HG02973 (cell line): ENCODE results near the gene MYMK.

Experiments used
- ATAC-seq: cut with Tn5 transposase; IDR thresholded peaks from one replicate; pipeline ENCODE4 v1.9.1; 2021; ENCODE audit warnings: moderate library complexity; ENCODE audit not compliant: unreplicated experiment

MYMK gene

DNA sequence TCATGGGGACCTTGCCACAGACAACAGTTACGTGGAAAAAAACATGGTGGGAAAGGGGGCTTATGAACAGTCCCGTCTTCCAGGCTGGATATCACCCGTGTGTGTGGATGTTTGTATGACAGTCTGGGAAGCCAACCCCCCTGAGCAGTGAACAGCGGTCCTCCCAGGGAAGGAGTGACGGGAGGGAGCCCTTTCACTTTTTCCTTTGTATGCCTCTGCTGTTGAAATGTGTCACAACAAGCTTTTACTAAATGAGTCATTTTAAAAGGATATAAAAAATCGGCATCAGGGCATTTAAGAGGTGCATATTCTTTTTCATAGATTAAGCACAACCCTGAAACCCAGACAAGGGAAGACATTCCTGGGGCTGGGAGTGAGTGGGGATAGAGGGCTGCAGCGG is 5.1 kb downstream of the MYMK start:
- no peak for ATAC-seq

DNA sequence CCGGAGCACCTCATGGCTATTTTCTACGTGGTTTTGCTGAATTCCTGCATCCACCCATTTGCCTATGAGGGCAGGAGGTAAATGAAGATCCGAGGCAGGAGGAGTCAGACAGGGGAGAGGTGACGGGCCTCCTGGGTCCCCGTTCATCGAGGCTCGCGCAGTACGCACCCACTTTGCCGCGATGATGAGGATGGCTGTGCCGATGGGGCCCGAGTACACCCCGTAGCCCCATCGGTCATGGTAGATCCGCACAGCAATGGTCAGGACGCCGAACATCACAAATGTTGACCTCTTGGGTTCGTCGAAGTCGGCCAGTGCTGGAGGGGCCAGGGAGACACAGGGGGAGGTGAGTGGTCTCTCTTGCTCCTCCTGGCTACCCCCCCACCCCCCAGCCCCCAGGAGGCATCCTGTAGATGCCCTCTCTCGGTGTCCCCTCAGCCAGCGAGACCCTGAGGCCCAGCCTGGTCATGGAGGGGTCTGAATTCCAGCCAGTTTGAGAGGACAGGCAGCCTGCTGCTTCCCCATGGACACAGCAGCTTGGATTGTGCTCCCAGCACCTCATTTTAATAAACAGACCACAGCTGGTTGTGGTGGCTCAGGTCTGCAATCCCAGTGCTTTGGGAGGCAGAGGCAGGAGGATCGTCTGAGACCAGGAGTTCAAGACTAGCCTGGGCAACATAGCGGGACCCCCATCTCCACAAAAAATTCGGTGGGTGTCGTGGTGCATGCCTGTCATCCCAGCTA is 5.9 kb downstream of the MYMK start:
- ATAC-seq, result no peak

DNA sequence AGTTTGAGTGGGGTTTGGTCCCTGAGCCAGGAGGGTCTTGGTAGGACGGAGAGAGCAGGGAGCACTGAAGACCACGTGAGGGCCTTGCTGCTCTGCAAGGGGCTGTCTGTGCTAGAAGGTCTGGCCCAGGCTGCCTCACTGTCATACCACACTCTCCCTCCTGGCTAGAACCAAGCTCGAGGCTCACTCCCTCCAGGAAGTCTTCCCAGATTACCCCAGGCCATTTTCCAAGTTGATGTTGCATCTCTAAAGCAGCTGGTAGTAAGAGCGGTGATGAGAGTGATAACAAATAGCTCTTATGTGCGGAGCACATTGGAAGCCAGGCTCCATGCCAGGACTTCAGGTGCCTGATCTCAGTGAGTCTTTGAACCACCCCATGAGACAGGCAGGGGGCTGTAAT is 6.6 kb downstream of the MYMK start:
- ATAC-seq, result no peak

DNA sequence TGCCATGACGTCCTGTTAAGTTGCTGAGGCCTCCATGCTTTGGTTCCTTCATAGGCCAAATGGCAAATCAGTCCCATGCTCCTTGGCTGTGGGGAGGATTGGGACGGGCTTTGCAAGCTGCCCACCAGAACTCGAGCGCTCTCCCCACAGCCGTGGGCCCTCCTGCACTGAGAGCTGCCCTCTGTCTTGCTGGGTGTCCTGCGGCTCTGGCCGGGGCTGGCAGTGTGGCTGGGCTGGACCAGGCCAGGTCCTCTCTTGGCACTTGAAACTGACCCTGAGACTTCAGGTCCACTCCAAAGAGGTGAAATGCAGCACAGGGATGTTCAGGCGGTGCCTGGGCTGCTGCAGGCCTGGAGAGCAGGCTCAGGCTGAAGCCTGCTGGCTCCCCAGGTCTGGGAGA is 7.0 kb downstream of the MYMK start:
- no peak for ATAC-seq

DNA sequence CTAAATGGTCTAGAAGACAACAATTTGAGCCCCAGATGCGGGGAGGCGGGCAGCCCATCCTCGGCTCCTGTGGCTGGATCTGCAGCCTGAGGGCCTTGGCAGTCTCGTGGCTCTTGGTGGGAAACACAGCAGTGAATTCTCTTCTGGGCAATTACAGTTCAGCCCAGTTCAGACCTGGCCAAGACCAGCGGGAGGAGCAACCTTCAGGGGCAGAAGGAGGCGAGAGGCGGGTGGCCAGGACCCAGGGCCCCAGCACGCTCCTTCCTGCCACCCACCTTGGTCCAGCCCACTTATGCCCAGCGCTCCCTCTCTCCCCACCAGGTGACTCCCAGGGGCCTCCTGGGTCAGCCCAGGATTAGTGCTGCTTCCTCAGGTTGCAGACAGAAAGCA is 7.8 kb downstream of the MYMK start:
- ATAC-seq, result no peak

DNA sequence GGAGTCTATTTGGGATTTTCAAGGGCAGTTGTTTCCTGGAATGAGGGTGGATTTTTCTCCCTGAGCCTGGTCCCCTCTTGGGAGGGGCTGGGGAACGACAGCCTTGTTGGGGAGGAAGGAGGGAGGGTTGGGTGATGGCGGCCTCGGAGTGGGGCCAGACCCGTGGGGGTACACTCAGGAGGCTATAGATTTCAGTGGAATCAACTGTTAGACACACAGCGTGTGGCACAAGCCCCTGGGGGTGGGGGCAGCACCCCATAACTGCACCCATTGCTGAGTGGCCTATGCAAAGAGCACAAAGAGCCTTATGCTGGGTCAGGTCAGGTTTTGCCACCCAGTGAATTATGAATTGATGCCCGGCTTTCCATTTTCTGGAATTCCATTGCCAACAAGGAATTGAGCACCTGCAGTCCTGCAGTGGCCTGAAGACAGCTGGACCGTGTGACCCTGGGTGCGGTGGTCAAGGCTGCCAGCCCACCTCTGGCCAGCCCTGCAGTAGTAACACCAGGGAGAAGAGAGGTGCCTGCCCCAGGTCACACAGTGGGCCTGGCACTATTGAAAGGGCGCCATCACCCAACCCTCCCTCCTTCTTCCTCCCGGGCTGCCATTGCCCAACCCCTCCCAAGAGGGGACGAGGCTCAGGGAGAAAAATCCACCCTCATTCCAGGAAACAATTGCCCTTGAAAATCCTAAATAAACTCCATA is 8.4 kb downstream of the MYMK start:
- ATAC-seq, result no peak

DNA sequence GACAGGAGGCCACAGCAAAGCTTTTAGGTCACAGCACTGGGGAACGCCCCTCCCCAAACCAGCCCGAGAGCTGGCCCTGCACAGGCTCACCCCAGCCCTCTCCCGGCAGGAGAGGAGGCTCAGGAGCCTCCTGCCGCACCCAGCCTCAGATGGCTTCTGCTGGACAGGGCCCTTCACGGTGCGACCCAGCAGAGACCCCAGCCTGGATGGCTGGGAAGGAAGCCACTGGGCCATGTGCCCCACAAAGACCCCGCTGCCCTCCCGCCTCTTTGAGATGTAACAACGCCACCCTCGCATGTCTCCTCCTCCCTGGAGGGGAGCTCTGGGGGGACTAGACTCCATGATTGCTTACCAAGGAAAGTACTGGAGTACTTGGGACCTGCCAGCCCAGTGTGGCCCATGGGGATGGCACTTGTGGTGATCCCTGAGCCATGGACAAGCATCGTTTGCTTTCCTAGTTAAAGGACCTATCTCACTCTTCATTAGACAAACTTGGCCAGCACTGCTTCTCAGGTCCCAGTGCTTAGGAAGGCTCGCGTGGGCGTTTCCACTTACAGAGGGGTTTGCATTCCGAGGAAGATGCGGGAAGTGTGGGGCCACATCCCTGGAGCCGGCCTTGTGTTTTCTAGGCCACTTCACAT is 9.0 kb downstream of the MYMK start:
- ATAC-seq, result no peak

DNA sequence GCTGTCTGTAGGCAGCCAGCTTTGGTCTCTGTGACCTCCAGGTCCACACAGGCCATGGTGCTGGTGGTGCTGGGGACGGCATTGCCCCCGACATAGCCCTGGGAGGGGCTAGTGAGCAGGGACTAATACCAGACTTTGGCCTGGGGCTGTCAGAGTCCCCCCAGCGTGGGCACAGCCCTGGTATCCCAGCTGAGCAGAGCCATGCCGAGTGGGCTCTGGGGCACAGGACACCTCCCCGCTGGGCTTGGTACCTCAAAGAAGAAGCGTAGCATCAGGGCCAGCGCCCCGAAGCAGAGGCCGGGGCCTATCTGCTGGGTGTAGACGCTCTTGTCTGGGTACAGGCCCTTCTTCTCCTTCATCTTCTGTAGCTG is 9.5 kb downstream of the MYMK start:
- no peak for ATAC-seq

DNA sequence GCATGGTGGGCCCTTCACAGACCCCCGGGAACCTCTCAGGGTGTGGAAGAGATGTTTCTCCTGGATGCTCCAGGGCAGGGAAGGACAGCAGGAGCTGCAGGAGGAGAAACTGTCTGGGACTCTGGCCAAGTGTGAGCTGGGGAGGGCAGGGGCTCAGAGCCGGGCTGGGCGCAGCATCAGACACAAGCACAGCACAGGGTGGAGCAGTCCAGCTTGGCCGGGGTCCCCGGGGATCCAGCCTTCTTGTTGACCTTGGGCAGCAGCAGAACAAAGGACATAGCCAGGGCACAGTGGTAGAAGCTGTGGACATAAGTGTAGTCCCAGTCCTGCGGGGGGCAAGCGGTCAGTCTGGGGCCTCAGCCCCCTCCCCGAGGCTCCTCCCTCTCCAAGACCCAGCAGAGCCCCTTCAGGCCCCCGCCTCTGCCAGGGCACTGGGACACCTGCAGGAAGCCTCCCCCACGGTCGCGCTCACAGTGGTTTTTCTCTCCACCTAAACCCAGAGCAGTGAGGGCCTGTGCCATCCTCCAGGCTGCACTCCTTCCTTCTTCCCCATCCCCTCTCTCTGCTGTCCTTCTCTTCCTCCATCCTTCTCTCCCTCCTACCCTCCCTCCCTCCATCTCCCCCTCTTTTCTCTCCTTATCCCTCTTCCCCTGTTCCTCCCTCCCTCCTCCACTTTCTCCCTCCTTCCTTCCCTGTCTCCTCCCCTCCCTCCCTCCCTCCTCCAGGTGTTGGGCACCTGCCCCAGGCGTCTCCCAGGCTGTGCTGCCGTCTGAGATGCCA is 10.1 kb downstream of the MYMK start:
- no peak for ATAC-seq

DNA sequence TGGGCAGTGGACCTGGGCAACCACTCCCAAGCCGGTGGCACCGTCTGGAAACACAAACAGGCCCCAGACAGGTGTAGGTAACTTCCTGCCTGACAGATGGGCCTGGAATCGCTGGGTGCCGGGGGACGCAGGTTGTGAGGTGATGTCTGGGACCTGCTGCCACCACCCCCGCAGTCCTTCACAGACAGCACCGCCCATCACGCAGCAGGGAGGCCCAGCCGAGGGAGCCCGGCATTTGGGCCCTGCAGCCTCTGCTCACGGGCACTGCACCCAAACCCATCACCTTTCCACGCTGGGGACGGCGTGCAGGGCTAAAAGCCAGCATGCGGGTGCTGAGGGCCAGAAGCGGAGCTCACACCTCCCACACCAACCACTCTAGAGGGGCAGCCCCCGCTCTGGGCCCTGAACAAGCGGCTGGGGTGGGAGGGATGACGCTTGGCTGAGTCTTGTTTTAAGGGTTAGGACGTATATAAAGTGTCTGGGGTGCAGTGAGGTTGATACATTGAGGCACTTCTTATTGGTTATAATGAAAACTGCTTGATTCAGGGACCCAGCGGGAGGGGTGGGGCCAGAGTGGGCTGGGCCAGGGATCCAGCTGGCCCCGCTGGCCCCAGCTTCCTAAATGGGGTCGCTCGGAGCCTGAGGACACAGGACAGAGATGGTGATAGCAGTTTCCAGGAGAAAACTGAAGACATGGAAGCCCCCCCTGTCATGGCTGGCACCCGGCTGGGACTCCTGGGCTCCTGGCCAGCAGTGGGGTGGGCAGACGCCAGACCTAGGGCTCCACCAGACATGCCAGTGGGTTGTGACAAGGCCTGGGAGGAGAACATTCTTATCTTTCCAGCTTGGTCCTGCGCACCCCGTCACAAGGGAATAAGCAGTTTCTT is 11.3 kb downstream of the MYMK start:
- ATAC-seq, result no peak

DNA sequence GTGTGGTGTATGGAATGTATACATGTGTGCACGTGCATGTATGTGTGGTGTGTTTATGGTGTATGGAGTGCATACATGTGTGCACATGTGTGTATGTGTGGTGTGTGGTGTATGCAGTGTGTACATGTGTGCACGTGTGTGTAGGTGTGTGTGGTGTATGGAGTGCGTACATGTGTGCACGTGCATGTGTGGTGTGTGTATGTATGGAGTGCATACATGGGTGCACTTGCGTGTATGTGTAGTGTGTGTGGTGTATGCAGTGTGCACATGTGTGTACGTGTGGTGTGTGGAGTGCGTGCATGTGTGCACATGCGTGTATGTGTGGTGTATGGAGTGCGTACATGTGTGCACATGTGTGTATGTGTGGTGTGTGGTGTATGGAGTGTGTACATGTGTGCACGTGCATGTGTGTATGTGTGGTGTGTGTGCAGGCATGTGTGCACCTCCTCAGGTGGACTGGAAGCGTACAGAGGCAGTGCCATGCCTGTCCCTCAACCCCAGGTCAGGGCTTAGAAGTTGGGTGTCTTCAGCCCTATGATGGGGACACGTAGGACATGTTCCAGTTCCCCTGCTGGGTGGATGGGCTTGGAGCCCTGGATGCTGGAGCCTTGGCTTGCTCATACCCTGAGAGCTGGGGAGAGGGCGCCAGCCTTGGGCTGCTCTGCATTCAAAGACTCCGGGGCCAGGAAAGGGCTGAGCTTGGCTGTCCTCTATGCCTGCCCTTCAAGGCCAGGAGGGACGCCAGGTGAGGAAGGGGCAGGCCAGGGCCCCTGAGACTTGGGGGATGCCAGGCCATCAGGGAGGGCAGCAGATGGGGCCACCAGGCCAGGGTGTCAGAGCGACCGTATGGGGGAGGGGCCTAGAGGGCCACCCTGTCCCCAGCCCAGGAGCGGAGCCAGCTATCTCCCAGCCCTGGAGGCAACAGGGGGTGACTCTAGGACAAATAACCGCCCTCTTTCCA is 12.2 kb downstream of the MYMK start:
- no peak for ATAC-seq

DNA sequence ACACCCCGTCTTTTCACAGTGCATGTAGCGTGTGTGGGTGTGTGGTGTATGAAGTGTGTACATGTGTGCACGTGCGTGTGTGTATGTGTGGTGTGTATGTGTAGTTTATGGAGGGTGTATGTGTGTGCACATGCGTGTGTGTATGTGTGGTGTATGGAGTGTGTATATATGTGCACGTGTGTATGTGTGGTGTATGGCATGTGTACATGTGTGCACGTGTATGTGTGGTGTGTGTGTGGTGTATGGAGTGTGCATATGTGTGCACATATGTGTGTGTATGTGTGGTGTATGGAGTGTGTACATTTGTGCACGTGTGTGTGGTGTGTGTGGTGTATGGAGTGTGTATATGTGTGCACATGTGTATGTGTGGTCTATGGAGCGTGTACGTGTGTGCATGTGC is 13.2 kb downstream of the MYMK start:
- ATAC-seq, result no peak

DNA sequence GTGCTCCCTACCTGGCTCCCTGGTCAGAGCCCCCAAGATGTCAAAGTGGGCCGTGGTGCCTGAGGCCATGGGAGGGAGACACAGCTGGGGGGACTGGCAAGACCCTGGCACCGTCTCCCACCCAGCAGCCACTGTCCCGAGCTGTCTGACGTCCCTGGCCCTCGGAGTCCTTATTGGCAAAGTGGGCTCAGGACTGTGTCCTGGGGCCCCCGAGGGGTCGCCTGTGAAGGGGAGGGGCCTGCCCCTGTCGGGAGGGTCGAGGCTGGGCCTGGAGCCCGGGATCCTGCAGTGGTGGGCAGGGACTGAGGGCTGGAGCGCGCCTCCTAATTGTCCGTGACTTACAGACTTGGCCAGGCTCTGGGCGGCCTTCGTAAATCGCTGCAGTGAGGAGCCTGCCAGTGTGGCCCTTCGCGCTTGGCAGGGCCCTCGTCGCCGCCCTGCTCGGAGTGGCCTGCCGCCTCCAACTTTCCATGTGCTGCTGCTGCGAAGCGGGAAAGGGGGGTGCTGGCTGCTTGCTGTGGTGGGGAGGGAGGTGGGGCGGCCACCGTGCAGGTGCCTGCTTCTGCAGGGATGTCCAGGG is 13.7 kb downstream of the MYMK start:
- ATAC-seq, result no peak

DNA sequence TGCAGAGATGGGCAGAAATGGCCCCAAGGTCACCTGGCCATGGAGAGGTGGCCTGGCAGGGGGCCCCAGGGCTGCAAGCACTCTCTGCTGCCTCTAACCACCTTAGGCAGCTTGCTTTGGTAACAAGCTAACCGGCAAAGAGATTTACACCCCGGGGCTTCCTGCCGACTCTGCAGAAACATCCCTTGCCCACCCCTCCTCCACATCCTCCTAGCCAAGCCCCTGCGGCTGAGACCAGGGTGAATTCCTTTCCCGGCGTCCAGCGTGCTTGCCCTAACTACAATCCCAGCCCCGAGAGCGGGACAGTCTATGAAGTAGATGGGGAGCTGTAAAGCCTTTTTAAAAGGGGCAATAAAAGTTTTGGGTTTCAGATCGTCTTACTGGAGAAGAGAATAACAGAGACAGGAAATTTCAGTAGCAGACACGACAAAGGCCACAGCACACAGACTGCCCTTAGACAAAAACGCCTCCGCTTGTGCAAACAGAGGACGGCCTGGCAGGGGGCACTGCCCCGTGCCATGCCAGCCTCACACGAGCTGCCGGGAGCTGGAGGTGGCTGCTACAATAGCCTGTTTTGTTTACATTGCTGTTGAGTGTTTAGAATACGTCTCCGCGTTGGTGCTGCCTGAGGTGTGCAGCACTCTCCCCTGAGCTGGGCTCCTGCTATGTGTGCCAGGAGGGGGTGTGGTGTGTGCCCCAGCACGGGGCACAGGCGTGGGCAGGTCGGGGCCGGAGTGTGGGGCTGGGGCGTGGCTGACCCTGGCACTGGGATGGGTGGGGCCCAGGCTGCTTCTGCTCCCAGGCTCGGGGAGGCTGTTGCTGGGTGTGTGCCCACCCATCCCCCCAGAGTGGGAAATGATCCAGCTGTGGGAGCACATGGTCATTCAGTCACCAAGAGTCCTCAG is 15.3 kb downstream of the MYMK start:
- ATAC-seq, result no peak

DNA sequence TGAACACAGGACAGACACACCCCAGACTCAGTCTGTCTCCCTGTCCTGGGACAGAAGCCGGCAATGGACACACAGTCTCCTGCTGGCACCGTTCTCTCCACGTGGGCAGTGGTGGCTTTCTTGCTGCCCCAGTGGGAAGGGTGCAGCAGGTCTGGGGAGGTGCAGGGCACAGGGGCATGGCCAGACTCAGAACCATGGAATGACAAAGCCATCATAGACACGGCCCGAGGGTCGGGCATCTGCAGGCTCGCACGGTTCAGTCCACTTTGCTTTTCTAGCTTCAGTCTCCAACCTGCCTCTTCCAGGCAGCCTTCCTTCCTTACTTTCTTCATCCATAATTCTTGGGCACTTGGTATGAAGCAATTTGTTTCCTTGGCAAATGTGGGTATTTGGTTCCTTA is 16.7 kb downstream of the MYMK start:
- no peak for ATAC-seq

DNA sequence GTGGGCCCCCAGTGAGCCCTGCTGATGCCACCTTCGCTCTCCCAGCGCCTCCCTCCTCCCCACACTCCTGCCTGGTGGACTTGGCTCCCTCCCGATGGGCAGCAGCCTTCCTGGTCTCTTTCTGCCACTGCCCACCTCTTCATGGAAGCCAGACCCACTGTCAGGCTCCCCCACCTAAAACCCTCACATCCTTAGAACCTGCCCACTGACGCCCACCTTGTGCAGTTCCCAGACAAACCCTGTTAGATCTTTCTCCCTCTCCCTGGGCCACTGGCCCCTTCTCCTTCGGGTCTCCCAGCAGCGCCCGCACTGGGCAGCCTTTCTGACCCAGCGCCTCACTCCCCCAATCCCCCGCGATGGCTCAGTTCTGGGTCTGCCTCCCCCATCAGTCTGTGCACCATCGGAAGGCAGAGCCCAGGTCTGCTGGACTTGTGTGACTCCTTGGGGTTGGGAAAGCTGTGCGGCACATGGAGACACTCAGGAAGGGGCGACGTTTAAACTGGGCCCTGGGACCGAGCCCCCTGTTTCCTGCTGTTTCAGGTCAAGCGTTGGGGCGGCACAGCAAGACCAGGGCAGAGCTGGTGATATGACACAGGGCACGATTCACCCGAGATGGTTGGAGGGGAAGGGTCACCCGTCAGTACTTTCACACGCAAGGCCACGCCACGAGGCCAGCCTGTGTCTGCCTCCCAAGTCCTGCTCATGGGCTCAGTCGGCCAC is 17.4 kb downstream of the MYMK start:
- ATAC-seq, result no peak

DNA sequence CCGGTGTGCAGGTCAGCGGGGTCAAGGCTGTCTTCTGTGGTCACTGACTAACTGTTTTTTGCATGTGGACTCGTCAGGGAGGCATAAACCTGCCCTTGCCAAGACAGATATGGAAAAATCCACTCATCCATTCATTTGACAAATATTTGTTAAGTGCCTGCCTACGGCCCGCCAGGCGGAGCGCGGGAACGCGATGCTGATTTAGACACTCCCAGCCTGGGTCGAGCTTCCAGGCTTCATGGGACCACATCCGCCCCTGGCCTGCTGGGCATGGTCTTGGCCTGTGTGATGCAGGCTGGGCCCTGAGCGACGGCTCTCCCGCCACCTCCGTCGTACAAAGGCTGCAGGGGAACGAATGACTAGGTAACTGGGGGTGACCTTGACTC is 18.1 kb downstream of the MYMK start:
- ATAC-seq, result no peak
